Measurements from ENCODE around the gene LTB4R.
A peak's percentile ranks its signal among the peaks of the same experiment; 100 is the strongest.

The LTB4R gene

DNA sequence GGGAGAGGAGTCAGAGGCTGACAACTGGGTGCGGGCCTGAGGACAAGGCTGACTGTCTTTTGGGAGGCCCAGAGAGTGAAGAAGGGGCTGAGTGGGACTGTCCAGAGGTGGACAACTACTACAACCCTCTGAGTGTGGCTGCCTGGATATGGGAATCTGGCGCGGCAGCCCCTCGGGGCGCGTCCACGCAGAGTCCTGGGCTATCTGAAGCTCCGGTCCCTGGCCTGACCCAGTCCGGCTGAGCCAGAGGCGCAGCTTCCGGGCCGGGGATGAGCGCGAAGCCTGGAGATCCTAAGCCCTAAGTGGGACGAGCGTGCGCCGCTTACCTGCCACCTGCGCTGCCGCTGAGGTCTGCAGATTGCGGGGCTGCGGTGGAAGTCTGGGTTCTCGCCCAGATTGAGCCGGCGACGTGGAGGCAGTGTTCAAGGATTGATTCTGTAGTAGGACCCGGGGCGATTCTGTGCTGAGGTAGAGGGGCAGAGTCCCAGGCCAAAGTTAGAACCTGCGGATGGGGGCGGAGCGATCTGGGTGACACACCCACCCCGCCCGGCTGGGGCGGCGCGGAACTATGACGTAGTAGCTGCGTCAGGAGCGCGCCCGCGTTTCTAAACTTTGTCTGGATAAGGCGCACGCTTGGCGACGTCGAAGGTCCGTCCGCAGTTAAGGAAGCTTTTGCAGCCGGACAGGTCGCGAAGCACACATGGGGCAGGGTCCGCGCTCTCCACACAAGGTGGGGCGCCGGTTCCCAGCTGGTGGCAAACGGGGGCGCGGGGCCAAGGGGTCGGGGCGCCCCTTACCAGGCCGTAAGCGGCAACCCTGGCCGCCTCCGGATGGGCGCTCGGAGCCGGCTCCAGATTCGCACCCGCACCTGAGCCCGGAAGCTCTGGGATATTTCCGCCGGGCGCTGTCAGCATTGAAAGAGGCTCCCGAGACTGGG, 11.8 kb upstream of the LTB4R start, which contains the start of the genes DHRS1 and NOP9:
Gene DHRS1, minus strand, starts transcription at position 526 of the 937 bp plus-strand sequence. CDS start 674 bp downstream, outside the sequence.
Gene NOP9, plus strand, starts transcription at position 596 of the 937 bp plus-strand sequence. Its CDS starts 105 bp downstream, at position 701.
- H3K27ac ChIP-seq (ENCODE audit: low read depth in 2 of 2, low read length in 2 of 2): peak within 1 kb of the TSS; percentile 90 to 91
- H3K4me3 ChIP-seq (ENCODE audit: low read length in 2 of 2): peak within 1 kb of the TSS; percentile 84 to 91
- peak within 1 kb of the TSS; percentile 93 to 94 for H3K9ac ChIP-seq (ENCODE audit: low read depth in 1 of 2, low read length in 2 of 2)
- no peaks in the 10 kb centered on the region for H3K9me3 ChIP-seq (ENCODE audit: control insufficient read depth in 2 of 2, low read length in 2 of 2)
- peaks cover 39 to 44% of the 10 kb centered on the region in 2 donors for H3K36me3 ChIP-seq (ENCODE audit: control insufficient read depth in 2 of 2, insufficient read depth in 2 of 2, low read length in 2 of 2)
- H3K4me1 ChIP-seq (ENCODE audit: control insufficient read depth in 2 of 2, insufficient read depth in 2 of 2, low read length in 2 of 2): peaks cover 18% of the 10 kb centered on the region in 2 donors
- H3K27me3 ChIP-seq (ENCODE audit: control insufficient read depth in 2 of 2, insufficient read depth in 2 of 2, low read length in 2 of 2): no peaks in the 10 kb centered on the region

DNA sequence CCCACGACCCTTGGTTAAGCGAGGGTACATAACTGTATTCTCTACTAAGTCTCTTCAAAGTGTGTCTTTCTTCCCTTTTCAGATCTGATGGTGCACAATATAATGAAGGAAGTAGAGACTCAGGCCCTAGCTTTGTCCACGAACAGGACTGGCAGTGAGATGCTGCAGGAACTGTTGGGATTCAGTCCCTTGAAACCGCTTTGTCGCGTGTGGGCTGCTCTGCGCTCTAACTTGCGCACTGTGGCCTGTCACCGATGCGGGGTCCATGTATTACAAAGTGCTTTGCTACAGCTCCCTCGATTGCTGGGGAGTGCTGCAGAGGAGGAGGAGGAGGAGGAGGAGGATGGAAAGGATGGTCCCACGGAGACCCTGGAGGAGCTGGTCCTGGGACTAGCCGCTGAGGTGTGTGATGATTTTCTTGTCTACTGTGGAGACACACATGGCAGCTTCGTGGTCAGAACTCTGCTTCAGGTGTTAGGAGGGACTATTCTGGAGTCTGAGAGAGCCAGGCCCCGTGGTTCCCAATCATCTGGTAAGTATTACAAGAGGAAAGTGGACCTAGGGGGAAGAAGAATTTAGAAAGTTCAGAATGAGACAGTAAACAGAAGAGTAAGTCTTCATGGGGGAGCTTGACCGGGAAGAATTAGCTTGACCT, 10.8 kb upstream of the LTB4R start:
- peaks cover 18% of the 10 kb centered on the region in 2 donors for H3K4me1 ChIP-seq (ENCODE audit: control insufficient read depth in 2 of 2, insufficient read depth in 2 of 2, low read length in 2 of 2)
- no peaks in the 10 kb centered on the region for H3K27me3 ChIP-seq (ENCODE audit: control insufficient read depth in 2 of 2, insufficient read depth in 2 of 2, low read length in 2 of 2)
- H3K36me3 ChIP-seq (ENCODE audit: control insufficient read depth in 2 of 2, insufficient read depth in 2 of 2, low read length in 2 of 2): peaks cover 46 to 50% of the 10 kb centered on the region in 2 donors
- peak overlapping the region; percentile 90 to 91 for H3K27ac ChIP-seq (ENCODE audit: low read depth in 2 of 2, low read length in 2 of 2)
- H3K9me3 ChIP-seq (ENCODE audit: control insufficient read depth in 2 of 2, low read length in 2 of 2): no peaks in the 10 kb centered on the region
- H3K9ac ChIP-seq (ENCODE audit: low read depth in 1 of 2, low read length in 2 of 2): peak overlapping the region; percentile 80 to 94
- H3K4me3 ChIP-seq (ENCODE audit: low read length in 2 of 2): peak overlapping the region; percentile 84 to 91

DNA sequence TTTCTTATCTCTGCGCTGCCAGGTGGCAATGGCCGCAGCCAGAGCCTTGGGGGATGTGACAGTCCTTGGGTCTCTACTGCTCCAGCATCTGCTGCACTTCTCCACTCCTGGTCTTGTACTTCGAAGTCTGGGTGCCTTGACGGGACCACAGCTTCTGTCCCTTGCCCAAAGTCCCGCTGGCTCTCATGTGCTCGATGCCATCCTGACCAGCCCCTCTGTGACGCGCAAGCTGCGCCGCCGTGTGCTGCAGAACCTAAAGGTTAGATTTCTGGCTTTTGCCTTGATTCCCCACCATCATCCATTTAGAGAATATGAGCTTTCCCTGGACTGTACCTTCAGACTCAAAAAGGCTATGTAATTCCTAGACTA, 7.3 kb upstream of the LTB4R start:
- Histone ChIP-seq H3K4me1 (ENCODE audit: control insufficient read depth in 2 of 2, insufficient read depth in 2 of 2, low read length in 2 of 2) (peaks cover 29% of the 10 kb centered on the region in 2 donors), H3K4me3 (ENCODE audit: low read length in 2 of 2) (no peak overlapping the region), H3K9ac (ENCODE audit: low read depth in 1 of 2, low read length in 2 of 2) (no peak overlapping the region), H3K36me3 (ENCODE audit: control insufficient read depth in 2 of 2, insufficient read depth in 2 of 2, low read length in 2 of 2) (peaks cover 50 to 57% of the 10 kb centered on the region in 2 donors), H3K9me3 (ENCODE audit: control insufficient read depth in 2 of 2, low read length in 2 of 2) (no peaks in the 10 kb centered on the region), H3K27me3 (ENCODE audit: control insufficient read depth in 2 of 2, insufficient read depth in 2 of 2, low read length in 2 of 2) (no peaks in the 10 kb centered on the region), H3K27ac (ENCODE audit: low read depth in 2 of 2, low read length in 2 of 2) (no peak overlapping the region)

DNA sequence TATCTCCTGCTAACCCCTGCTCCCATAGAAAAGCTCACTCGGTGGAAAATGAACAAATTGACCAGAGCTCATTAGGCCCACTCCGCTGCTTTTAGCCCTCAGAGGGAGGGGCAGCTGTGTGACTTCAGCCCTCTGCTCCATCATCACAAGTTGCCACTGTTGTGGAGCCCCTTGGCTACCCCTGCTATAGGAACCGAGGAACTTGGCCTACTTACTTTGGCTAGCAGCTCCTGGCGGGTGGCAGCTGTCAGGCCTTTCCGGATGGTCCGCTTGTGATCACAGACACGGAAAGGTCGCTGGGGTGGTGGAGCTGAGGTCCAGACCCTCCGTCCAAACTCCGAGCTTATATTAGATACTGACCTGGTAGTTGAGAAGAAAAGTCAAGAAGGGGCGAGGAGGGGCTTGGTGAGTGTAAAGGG, 4.1 kb upstream of the LTB4R start:
- H3K4me3 ChIP-seq (ENCODE audit: low read length in 2 of 2): peak overlapping the region in 1 of 2 donors; percentile 59
- H3K9me3 ChIP-seq (ENCODE audit: control insufficient read depth in 2 of 2, low read length in 2 of 2): no peaks in the 10 kb centered on the region
- H3K36me3 ChIP-seq (ENCODE audit: control insufficient read depth in 2 of 2, insufficient read depth in 2 of 2, low read length in 2 of 2): peaks cover 42 to 49% of the 10 kb centered on the region in 2 donors
- peak overlapping the region; percentile 10 to 15 for H3K9ac ChIP-seq (ENCODE audit: low read depth in 1 of 2, low read length in 2 of 2)
- H3K4me1 ChIP-seq (ENCODE audit: control insufficient read depth in 2 of 2, insufficient read depth in 2 of 2, low read length in 2 of 2): peaks cover 31 to 40% of the 10 kb centered on the region in 2 donors
- H3K27ac ChIP-seq (ENCODE audit: low read depth in 2 of 2, low read length in 2 of 2): peak overlapping the region; percentile 66 to 79
- H3K27me3 ChIP-seq (ENCODE audit: control insufficient read depth in 2 of 2, insufficient read depth in 2 of 2, low read length in 2 of 2): no peaks in the 10 kb centered on the region

DNA sequence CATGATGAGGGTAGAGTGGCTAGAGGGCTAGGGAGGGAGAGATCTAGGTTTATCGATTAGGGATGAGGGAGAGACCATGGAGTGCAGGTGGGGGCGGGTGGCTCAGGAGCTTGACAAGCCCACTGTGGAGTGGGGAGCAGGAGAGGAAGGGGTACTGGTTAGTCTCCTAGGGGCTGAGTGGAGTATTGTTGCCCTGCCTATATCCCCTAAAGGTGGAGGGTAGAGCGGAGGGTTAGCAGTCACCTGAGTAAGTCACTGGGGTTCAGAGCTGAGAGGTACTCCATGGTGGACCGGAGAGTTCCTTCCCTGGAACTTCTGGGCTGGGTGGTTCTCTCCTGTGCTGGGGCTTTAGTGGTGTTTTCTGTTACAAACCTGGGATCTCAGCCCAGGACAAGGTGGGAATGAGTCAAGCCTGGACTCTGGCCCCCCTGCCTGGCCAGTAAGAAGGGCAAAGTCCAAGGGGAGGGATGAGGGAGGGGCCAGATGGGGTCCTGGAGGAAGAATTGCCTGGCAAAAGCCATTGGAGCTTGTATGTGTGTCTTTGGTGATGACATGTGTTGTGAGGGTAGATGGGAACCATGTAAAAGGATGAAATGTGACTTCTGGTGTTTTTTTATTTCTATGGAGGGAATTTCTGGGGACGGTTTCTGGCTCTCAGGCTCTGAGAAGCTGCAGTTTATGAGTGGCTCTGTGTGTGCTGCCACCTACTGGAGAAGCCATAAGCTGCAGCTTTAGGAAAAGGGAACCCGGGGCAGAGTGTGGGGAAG, 3.5 kb upstream of the LTB4R start, which contains the start of gene CIDEB:
Gene CIDEB, minus strand, starts transcription at position 403 of the 767 bp plus-strand sequence. Its CDS starts 119 bp downstream, at position 284.
- H3K4me1 ChIP-seq (ENCODE audit: control insufficient read depth in 2 of 2, insufficient read depth in 2 of 2, low read length in 2 of 2): peaks cover 31 to 42% of the 10 kb centered on the region in 2 donors
- H3K27me3 ChIP-seq (ENCODE audit: control insufficient read depth in 2 of 2, insufficient read depth in 2 of 2, low read length in 2 of 2): no peaks in the 10 kb centered on the region
- H3K27ac ChIP-seq (ENCODE audit: low read depth in 2 of 2, low read length in 2 of 2): peak within 1 kb of the TSS; percentile 66 to 79
- no peaks in the 10 kb centered on the region for H3K9me3 ChIP-seq (ENCODE audit: control insufficient read depth in 2 of 2, low read length in 2 of 2)
- peak within 1 kb of the TSS; percentile 4 to 59 for H3K4me3 ChIP-seq (ENCODE audit: low read length in 2 of 2)
- peaks cover 36 to 43% of the 10 kb centered on the region in 2 donors for H3K36me3 ChIP-seq (ENCODE audit: control insufficient read depth in 2 of 2, insufficient read depth in 2 of 2, low read length in 2 of 2)
- H3K9ac ChIP-seq (ENCODE audit: low read depth in 1 of 2, low read length in 2 of 2): peak within 1 kb of the TSS; percentile 10 to 15

DNA sequence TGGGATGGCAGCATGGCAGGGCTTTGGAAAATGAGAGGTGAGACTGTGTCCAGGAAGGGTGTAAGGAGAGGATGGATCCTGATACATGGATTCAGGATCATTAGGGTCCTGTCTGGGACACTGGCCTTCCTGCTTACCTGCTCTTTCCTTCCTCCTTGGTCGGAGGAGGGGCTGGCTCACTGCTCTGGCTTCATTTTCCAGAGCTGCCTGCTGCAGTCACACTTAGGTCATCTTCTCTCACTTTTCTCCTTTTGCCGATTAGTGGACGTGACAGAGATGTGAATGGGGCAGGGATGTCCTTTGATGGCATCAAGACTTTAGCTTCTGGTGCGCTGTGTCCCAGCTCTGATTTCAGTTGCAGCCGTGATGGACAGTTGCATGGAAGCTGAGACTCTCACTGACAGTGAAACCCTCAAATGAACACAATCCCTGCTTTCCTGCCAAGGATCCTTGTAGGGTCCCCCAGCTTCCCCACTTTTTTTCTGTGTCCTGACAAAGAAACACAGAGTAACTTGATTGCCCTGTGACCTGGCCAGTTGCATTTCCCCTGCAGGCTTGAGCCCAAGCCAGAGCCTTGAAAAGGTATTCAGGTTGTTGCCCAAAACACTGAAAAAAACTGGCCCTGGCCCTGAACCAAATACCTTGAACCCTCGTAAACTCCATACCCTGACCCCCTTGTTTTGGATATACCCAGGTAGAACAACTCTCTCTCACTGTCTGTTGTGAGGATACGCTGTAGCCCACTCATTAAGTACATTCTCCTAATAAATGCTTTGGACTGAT, 2.8 kb upstream of the LTB4R start:
- H3K9me3 ChIP-seq (ENCODE audit: control insufficient read depth in 2 of 2, low read length in 2 of 2): no peaks in the 10 kb centered on the region
- peaks cover 31 to 45% of the 10 kb centered on the region in 2 donors for H3K4me1 ChIP-seq (ENCODE audit: control insufficient read depth in 2 of 2, insufficient read depth in 2 of 2, low read length in 2 of 2)
- H3K9ac ChIP-seq (ENCODE audit: low read depth in 1 of 2, low read length in 2 of 2): peak overlapping the region in 1 of 2 donors; percentile 4
- no peaks in the 10 kb centered on the region for H3K27me3 ChIP-seq (ENCODE audit: control insufficient read depth in 2 of 2, insufficient read depth in 2 of 2, low read length in 2 of 2)
- H3K4me3 ChIP-seq (ENCODE audit: low read length in 2 of 2): no peak overlapping the region
- H3K27ac ChIP-seq (ENCODE audit: low read depth in 2 of 2, low read length in 2 of 2): peak overlapping the region in 1 of 2 donors; percentile 66
- peaks cover 31 to 37% of the 10 kb centered on the region in 2 donors for H3K36me3 ChIP-seq (ENCODE audit: control insufficient read depth in 2 of 2, insufficient read depth in 2 of 2, low read length in 2 of 2)

DNA sequence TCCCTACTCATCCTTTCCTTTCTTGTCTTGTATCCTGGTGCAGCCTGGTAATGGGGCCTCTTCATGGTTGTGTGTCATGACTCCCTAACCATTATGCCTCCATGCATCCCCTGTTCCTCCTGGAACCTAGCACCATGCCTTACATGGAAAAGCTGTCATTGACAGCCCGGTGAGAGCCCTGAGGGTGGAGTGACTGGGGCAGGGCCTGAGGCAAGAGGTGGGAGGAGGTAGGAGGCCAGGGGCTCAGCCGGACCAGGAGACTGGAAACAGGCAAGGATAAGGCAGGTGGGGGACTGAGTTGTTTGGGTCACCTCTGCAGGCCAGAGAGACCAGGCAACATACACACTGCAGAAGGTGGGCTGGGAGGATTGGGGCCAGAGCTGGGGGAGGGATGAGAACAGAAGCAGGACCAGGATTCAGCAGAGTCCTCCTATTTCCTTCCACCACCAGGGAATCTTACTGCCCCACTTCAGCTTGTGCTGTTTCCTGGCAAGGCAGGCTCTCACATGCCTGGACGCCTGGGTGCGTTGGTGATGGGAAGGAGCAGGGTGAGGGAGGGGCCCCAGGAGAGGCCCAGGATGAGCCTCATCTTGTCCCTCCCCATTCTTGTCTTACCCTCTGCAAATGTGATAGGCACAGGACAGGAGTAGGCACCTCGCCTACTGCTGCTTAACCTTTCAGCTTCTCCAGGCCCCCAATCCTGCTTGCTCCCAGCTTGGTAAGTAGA, 1.6 kb upstream of the LTB4R start, which contains the start of gene LTB4R2:
Gene LTB4R2, plus strand, starts transcription at position 603 of the 727 bp plus-strand sequence. CDS start 525 bp downstream, outside the sequence.
- H3K27me3 ChIP-seq (ENCODE audit: control insufficient read depth in 2 of 2, insufficient read depth in 2 of 2, low read length in 2 of 2): no peaks in the 10 kb centered on the region
- H3K36me3 ChIP-seq (ENCODE audit: control insufficient read depth in 2 of 2, insufficient read depth in 2 of 2, low read length in 2 of 2): peaks cover 20 to 25% of the 10 kb centered on the region in 2 donors
- peak within 1 kb of the TSS; percentile 52 for H3K9ac ChIP-seq (ENCODE audit: low read depth in 1 of 2, low read length in 2 of 2)
- peak within 1 kb of the TSS; percentile 55 to 74 for H3K4me3 ChIP-seq (ENCODE audit: low read length in 2 of 2)
- peaks cover 31 to 52% of the 10 kb centered on the region in 2 donors for H3K4me1 ChIP-seq (ENCODE audit: control insufficient read depth in 2 of 2, insufficient read depth in 2 of 2, low read length in 2 of 2)
- H3K27ac ChIP-seq (ENCODE audit: low read depth in 2 of 2, low read length in 2 of 2): peak within 1 kb of the TSS; percentile 63 to 83
- H3K9me3 ChIP-seq (ENCODE audit: control insufficient read depth in 2 of 2, low read length in 2 of 2): no peaks in the 10 kb centered on the region

DNA sequence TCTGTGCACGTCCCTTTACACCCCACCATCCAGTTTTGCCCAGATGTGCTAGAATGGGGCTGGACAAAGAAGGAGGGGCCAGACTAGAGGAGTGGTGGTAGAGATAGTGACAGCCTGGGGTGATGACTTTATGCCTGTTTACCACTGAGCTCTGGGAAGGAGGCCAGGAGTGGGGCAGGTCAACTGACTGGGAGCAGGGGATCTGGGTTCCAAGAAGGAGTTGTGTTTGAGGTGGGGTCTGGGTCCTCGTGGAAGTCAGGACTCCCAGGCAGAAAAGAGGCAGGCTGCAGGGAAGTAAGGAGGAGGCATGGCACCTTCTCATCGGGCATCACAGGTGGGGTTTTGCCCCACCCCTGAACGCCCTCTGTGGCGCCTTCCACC, 1.0 kb upstream of the LTB4R start:
- peak overlapping the region; percentile 55 to 74 for H3K4me3 ChIP-seq (ENCODE audit: low read length in 2 of 2)
- H3K27me3 ChIP-seq (ENCODE audit: control insufficient read depth in 2 of 2, insufficient read depth in 2 of 2, low read length in 2 of 2): no peaks in the 10 kb centered on the region
- peak overlapping the region; percentile 52 for H3K9ac ChIP-seq (ENCODE audit: low read depth in 1 of 2, low read length in 2 of 2)
- H3K9me3 ChIP-seq (ENCODE audit: control insufficient read depth in 2 of 2, low read length in 2 of 2): no peaks in the 10 kb centered on the region
- H3K27ac ChIP-seq (ENCODE audit: low read depth in 2 of 2, low read length in 2 of 2): peak overlapping the region; percentile 63 to 83
- peaks cover 31 to 52% of the 10 kb centered on the region in 2 donors for H3K4me1 ChIP-seq (ENCODE audit: control insufficient read depth in 2 of 2, insufficient read depth in 2 of 2, low read length in 2 of 2)
- peaks cover 15 to 20% of the 10 kb centered on the region in 2 donors for H3K36me3 ChIP-seq (ENCODE audit: control insufficient read depth in 2 of 2, insufficient read depth in 2 of 2, low read length in 2 of 2)
